AML-193 (cell line): ENCODE results near the gene NPIPA3.
"Not testable (repeated sequence)": the region's sequence is repeated elsewhere in the genome, so short reads cannot be mapped to it uniquely, and the experiment has no call there.

Experiments
- DNase-seq, 2 experiments: peaks; one replicate each; lab custom pipeline; 2025; lab: John Stamatoyannopoulos, UW

Gene NPIPA3

DNA sequence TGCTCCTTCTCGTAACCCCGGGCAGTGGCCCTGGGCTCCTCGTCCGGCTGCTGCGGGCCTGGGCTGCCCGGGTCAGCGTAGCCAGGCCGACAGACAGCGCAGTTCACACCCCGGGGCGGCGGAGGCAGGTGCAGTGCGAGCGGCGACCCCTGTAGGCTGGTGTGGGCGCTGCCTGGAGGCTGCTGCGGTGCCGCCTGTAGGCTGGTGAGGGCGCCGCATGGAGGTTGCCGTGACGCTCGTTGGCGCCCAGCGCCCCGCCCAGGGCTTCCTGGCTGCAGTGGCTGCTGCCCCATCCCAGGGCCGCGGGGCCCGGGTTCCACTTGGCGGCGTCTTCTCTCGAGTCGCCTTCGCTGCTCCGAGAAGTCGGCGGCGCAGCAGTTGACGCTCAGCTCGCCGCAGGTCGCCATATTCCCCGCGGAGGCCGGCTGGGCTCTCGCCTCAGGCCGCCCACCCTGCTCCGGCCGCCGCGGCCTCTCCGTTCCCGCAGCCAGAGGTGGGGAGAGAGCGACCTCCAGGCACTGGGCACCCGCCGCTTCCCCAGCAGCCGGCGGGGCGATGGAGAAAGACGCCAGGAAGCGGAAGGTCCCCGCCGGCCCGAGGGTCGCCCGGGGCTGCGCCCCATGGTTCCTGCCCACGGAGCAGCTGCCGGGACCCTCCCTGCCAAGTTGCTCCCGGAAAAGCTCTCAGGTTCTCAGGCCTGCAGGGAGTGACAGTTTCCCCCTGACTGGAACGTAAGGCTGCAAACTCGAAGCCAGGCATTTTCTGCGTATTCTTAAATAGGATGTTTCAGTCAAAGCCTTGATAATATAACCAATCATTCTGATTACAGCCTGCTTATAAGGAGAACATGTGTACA lies 39.3 kb downstream of the NPIPA3 start, which contains the start of gene NPIPA2:
Gene NPIPA2, plus strand, starts transcription at position 261 of the 856 bp plus-strand sequence. CDS start 5,533 bp downstream, outside the sequence.
- not testable (repeated sequence) for DNase-seq

DNA sequence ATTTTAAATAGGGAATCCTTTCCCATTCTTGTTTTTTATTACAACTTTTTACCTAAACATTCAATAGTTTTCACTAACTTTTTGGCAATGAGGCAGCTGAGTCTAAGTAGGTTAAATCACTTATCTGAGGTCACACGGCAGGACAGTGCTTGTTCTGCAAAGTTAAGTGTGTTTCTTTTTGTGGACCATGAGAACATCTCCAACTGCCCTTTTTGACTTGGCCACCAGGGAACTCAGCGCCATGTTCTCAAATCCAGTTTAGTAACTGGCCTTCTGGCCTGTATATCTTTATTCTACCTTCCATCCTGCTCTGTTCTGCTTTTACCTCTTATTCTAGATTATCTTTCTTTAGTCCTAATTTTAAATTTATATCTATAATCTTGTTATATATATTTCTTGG lies 70.4 kb downstream of the NPIPA3 start:
- DNase-seq = not testable (repeated sequence)

DNA sequence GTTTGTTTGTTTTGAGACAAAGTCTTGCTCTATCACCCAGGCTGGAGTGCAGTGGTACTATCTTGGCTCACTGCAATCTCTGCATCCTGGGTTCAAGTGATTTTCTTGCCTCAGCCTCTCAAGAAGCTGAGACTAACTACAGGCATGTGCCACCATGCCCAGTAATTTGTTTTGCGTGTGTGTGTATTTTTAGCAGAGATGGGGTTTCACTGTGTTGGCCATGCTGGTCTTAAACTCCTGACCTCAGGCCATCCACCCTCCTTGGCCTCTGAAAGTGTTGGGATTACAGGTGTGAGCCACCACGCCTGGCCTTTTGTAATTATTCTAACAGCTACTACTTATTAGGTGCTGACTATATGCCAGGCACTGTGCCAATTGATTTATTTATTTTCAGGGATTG lies 72.4 kb downstream of the NPIPA3 start:
- DNase-seq = not testable (repeated sequence)
